Smooth muscle cell (in vitro differentiated cells): ENCODE results near the gene PDCD4. TPM values are rescaled to one million over a fixed set of nuclear protein-coding genes. Genes with fewer than 3 reads are reported as not detected.
A peak's percentile ranks its signal among the peaks of the same experiment; 100 is the strongest.

Experiments
- DNase-seq: peaks from one replicate; lab custom pipeline; 2025; ENCODE audit not compliant: unreplicated experiment; lab: John Stamatoyannopoulos, UW
- H2AFZ ChIP-seq: fragments of 200-600 bp; sonication (generic); 2 replicates; pipeline ENCODE4 v1.6.0; 2016; ENCODE audit warnings: antibody characterized with exemption, low read depth, mild to moderate bottlenecking
- H3F3A ChIP-seq: fragments of 200-600 bp; sonication (generic); 2 replicates; pipeline ENCODE4 v1.6.0; 2017; ENCODE audit warnings: antibody characterized with exemption, low read depth
- H3K27ac ChIP-seq: fragments of 200-600 bp; sonication (generic); 2 replicates; pipeline ENCODE4 v1.5.1; 2016; ENCODE audit warnings: low read depth, mild to moderate bottlenecking
- H3K27me3 ChIP-seq: fragments of 200-600 bp; sonication (generic); 2 replicates; pipeline ENCODE4 v1.6.1; 2016; ENCODE audit warnings: low read depth, mild to moderate bottlenecking
- H3K36me3 ChIP-seq: fragments of 200-600 bp; sonication (generic); 2 replicates; pipeline ENCODE4 v1.5.1; 2016; ENCODE audit warnings: low read depth
- H3K4me1 ChIP-seq: fragments of 200-600 bp; sonication (generic); 2 replicates; pipeline ENCODE4 v1.5.1; 2016; ENCODE audit warnings: low read depth
- H3K4me2 ChIP-seq: fragments of 200-600 bp; sonication (generic); 2 replicates; pipeline ENCODE4 v1.6.0; 2016; ENCODE audit warnings: mild to moderate bottlenecking
- H3K4me3 ChIP-seq: fragments of 200-600 bp; sonication (generic); 2 replicates; pipeline ENCODE4 v1.5.1; 2016; ENCODE audit warnings: mild to moderate bottlenecking
- H3K79me2 ChIP-seq: fragments of 200-600 bp; sonication (generic); 2 replicates; pipeline ENCODE4 v1.6.0; 2016; ENCODE audit warnings: low read depth, mild to moderate bottlenecking
- H3K9ac ChIP-seq: fragments of 200-600 bp; sonication (generic); 2 replicates; pipeline ENCODE4 v1.6.0; 2016; ENCODE audit warnings: low read depth
- H3K9me3 ChIP-seq: fragments of 200-600 bp; sonication (generic); replicated peaks from 2 replicates; pipeline ENCODE4 v1.5.1; 2016; ENCODE audit warnings: low read depth
- H4K20me1 ChIP-seq: fragments of 200-600 bp; sonication (generic); 2 replicates; pipeline ENCODE4 v1.6.0; 2016; ENCODE audit warnings: low read depth
- CTCF ChIP-seq: fragments of 200-600 bp; sonication (generic); IDR thresholded peaks from 2 replicates; pipeline ENCODE4 v1.5.1; 2017; ENCODE audit warnings: borderline replicate concordance, mild to moderate bottlenecking, antibody characterized with exemption; ENCODE audit not compliant: insufficient read depth, poor library complexity, severe bottlenecking
- WGBS: methylation state at CpG from one replicate; pipeline ENCODE4 v1.1.7; 2016; ENCODE audit warnings: low lambda C conversion rate; 5-methylcytosine and 5-hydroxymethylcytosine counted together
- polyA plus RNA-seq: library from polyadenylated mRNA; unstranded; fragments of >200 nt; fragmentation: Nextera tagmentation; extraction: Ambion mirVana; gene quantifications from 2 replicates; pipeline ENCODE4 v1.2.1, GENCODE V29; 2016
- total RNA-seq: library from RNA; depleted of rRNA; stranded (reverse); fragments of >200 nt; gene quantifications from 2 replicates; pipeline ENCODE4 v1.2.3, GENCODE V29; 2014

Gene PDCD4
- total and polyA plus RNA-seq, 2 experiments from 2014 or later: 67.0 to 124 TPM

DNA sequence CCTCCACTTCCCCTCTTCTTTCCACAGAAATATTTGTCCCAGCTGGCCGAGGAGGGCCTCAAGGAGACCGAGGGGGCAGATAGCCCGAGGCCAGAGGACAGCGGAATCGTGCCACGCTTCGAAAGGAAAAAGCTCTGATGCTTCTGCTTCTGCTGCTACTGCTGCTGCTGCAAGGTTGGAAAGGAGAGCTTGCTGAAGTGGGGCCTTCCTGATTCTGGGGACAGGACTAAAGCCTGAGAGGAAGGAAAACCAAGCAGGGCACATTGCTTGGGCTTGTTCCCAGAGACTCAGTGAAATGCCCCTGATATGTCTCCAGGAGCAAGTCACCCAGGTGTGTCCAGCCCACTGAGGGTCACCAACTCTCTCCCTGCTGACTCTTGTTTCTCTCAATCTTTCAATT, 35.9 kb upstream of the PDCD4 start:
- Histone ChIP-seq H3K36me3 (no peaks in the 10 kb centered on the region), H2AFZ (no peak overlapping the region), H3K4me3 (no peak overlapping the region), H3K4me1 (peaks cover 5% of the 10 kb centered on the region), H3K27me3 (no peaks in the 10 kb centered on the region), H3K79me2 (no peaks in the 10 kb centered on the region), H4K20me1 (no peaks in the 10 kb centered on the region), H3K9ac (no peak overlapping the region), H3K9me3 (no peaks in the 10 kb centered on the region), H3K27ac (no peak overlapping the region), H3K4me2 (no peak overlapping the region), H3F3A (peaks cover 3% of the 10 kb centered on the region)
- no peak for TF ChIP-seq CTCF
- no peak for DNase-seq
- WGBS: 79% methylated on average over 7 of the region's 7 CpGs

DNA sequence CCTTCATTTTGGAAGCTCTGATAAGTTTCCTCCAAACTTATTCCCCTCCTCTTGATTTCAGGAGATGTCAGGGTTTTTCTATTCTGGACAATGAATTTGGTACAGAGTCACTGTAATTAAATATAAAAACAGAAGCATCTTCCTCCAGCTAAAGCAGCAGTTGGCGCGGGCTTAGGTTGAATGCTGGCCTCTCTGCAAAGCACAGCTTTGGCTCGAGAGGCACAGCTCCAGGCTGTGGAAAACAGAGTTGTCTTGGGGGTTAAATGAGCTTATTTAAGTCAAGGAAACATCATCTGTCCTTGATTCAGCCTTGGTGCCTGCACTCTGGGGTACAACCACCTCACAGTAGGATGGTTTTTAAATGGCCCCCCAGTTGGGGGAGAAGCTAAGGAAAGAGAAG, 35.0 kb upstream of the PDCD4 start:
- no peaks in the 10 kb centered on the region for H3K79me2 ChIP-seq
- no peaks in the 10 kb centered on the region for H4K20me1 ChIP-seq
- no peak overlapping the region for H3K4me3 ChIP-seq
- H3K9me3 ChIP-seq: no peaks in the 10 kb centered on the region
- H3K9ac ChIP-seq: no peak overlapping the region
- H3K27me3 ChIP-seq: no peaks in the 10 kb centered on the region
- H3K36me3 ChIP-seq: no peaks in the 10 kb centered on the region
- no peak for TF ChIP-seq CTCF
- 90% methylated on average over 3 of the region's 3 CpGs for WGBS
- no peak overlapping the region for H3K4me2 ChIP-seq
- no peak for DNase-seq
- peaks cover 5% of the 10 kb centered on the region for H3K4me1 ChIP-seq
- peaks cover 3% of the 10 kb centered on the region for H3F3A ChIP-seq
- H3K27ac ChIP-seq: no peak overlapping the region
- no peak overlapping the region for H2AFZ ChIP-seq

DNA sequence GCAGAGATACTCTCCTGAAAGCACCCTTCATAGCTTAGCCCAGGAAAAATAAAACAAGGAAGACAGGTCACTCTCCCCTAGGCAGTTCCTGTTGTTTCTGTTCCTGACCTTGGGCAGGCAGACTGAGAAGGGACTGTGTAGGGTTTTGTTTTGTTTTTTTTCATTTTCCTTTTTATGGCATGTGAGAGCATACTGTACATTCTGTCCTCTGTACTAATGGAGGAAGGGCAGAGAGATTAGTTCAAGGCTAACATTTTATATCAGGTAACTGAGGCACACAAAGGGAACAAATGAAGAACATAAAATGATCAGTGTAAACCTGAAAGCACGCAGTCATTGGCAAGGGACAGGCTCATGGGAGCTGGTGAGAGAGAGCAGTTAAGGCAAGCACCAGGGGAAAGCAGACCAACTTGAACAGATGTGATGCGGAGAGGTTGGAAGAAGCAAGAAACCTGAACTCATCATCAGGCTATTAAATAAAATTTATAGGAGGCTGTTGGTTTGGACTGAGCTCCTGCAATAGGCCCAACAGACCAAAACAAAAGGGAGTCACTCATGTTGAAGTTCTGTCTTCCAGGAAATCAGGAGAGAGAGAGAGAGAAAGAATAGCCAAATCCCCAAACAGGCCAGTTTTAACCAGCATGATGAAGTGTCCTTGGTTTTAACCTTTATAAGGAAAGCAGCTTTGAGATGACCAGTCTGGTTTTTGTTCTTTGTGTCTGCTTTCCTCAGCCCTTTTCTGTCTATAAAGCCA, 34.1 kb upstream of the PDCD4 start:
- no peaks in the 10 kb centered on the region for H3K9me3 ChIP-seq
- DNase-seq: no peak
- peak overlapping the region; percentile 8 for H3K4me2 ChIP-seq
- H3K27ac ChIP-seq: no peak overlapping the region
- no peaks in the 10 kb centered on the region for H3K79me2 ChIP-seq
- no peak overlapping the region for H3K4me3 ChIP-seq
- no peaks in the 10 kb centered on the region for H3K36me3 ChIP-seq
- H3K4me1 ChIP-seq: peaks cover 5% of the 10 kb centered on the region
- TF ChIP-seq CTCF: no peak
- WGBS: 88% methylated on average over 2 of the region's 2 CpGs
- peaks cover 3% of the 10 kb centered on the region for H3F3A ChIP-seq
- no peak overlapping the region for H2AFZ ChIP-seq
- H4K20me1 ChIP-seq: no peaks in the 10 kb centered on the region
- no peaks in the 10 kb centered on the region for H3K27me3 ChIP-seq
- H3K9ac ChIP-seq: no peak overlapping the region
